ENCODE results near the gene ST3GAL3.
A peak's percentile ranks its signal among the peaks of the same experiment; 100 is the strongest.

ST3GAL3 gene

DNA sequence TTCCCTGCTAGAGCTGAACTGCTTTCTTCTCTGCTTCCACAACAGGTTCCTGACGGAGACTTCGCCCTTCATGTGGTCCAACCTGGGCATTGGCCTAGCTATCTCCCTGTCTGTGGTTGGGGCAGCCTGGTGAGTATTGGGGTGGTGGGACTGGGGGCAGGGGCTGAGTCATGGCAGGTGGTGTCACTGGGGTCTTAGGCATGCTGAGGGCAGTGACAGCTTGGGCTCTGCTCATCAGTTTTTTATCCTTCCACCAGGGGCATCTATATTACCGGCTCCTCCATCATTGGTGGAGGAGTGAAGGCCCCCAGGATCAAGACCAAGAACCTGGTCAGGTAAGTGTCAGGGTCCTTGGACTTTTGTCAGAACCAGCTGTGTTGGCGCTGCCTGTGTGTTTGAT, 268.7 kb downstream of the ST3GAL3 start:
- no peak for DNase-seq (ENCODE audit: low read depth)
- TF ChIP-seq, protein P1, sequence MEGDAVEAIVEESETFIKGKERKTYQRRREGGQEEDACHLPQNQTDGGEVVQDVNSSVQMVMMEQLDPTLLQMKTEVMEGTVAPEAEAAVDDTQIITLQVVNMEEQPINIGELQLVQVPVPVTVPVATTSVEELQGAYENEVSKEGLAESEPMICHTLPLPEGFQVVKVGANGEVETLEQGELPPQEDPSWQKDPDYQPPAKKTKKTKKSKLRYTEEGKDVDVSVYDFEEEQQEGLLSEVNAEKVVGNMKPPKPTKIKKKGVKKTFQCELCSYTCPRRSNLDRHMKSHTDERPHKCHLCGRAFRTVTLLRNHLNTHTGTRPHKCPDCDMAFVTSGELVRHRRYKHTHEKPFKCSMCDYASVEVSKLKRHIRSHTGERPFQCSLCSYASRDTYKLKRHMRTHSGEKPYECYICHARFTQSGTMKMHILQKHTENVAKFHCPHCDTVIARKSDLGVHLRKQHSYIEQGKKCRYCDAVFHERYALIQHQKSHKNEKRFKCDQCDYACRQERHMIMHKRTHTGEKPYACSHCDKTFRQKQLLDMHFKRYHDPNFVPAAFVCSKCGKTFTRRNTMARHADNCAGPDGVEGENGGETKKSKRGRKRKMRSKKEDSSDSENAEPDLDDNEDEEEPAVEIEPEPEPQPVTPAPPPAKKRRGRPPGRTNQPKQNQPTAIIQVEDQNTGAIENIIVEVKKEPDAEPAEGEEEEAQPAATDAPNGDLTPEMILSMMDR (IDR thresholded peaks at IDR 0.05; ENCODE audit: insufficient read depth, low read depth, low read length, missing control alignments): peak; percentile 2
- peak overlapping the region; percentile 88 for H3K4me3 ChIP-seq (ENCODE audit: low read depth, low read length)

DNA sequence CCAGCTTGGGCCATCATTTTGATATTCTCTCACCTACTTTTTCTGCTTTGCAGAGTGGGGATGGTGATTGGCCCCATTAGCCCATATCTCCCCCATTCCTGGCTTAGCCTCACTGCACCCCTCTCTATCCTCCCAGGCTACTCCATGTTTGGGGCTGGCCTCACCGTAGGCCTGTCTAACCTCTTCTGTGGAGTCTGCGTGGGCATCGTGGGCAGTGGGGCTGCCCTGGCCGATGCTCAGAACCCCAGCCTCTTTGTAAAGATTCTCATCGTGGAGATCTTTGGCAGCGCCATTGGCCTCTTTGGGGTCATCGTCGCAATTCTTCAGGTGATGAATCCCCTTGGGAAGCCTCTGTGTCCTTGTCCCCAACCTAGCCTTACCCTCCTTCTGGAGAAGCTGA, 269.6 kb downstream of the ST3GAL3 start:
- DNase-seq (ENCODE audit: low read depth): no peak
- H3K4me3 ChIP-seq (ENCODE audit: low read depth, low read length): no peak overlapping the region
- TF ChIP-seq, protein P1 (IDR thresholded peaks at IDR 0.05; ENCODE audit: insufficient read depth, low read depth, low read length, missing control alignments): no peak

DNA sequence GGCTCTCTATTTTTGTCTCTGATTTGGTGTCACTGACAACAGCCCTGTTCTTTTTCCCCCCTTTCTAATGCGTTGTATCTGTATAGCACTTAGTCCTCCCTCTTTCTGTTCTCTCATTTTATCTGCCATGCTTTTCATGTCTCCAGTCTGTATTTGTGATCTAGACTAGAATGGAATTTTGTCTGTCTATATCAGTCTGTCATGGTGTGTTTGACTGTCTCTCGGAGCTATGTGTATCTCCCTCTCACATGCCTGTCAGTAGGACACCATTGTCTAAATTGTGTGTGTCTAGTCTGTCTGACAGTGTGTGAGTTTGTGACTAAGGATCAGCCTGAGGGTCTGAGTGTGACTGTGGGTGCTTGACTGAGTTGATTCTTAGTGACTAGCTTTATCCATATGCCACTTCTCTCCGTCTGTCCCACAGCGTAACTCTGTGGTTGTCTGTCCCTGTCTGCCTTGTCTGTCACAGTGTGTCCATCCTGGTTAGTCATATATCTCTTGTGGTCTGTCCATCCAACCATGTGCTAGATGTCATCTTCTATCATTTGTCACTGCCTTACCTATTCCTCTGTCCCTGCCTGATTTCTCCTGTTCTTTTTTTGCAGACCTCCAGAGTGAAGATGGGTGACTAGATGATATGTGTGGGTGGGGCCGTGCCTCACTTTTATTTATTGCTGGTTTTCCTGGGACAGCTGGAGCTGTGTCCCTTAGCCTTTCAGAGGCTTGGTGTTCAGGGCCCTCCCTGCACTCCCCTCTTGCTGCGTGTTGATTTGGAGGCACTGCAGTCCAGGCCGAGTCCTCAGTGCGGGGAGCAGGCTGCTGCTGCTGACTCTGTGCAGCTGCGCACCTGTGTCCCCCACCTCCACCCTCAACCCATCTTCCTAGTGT, 270.3 kb downstream of the ST3GAL3 start:
- DNase-seq (ENCODE audit: low read depth): no peak
- TF ChIP-seq, protein P1 (IDR thresholded peaks at IDR 0.05; ENCODE audit: insufficient read depth, low read depth, low read length, missing control alignments): no peak

DNA sequence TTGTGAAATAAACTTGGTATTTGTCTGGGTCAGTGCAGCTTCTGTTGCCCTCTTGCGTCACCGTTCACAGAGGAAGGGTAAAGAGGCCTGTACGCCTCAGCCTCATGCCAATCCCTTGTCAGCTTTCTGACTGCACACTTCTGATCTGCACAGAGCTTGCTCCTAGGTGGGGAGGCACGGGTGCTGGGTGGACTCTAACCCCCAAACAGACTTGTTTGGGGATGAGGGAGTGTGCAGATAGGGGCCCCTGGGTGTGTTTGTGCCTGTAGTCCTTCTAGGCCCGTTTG, 270.9 kb downstream of the ST3GAL3 start:
- H3K4me3 ChIP-seq (ENCODE audit: low read depth, low read length): no peak overlapping the region

More for the DNA sequence above, 270.3 kb downstream of the ST3GAL3 start:
- no peak overlapping the region for H3K4me3 ChIP-seq (ENCODE audit: low read depth, low read length)

DNA sequence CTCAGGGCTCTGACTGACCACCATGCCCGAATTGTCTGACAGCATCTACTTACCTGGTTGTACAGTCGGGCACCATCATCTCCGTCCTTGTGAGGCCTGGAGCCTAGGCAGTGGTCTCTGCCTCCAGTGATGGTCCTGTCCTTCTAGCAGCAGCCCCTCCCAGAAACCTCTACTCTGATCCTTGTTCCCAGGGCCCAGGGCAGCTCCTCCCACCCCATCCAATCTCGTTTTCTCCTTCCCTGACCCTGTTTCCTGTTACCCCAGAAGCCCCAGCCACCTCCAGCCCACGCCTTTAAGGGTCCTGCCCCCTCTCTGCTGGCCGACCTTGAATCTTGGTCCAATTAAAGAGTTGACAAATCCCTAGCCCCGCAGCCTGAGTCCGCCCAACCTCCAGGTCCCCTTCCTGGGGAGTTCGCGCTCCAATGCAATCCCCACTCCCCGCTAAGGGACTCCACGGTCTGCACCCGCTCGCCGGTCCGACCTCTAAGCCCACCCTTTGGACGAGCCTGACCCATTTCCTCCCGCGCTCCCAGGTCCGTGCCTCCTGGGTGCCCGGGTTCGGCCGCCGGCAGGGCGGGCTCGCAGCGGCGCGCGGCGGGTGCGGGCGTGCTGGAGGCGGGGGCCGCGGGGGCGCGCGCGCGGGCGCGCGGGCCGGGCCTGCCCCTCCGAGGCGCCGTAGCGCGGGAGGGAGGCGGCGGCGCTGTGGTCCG, 271.4 kb downstream of the ST3GAL3 start, which contains the start of gene B4GALT2:
Gene B4GALT2, plus strand, starts transcription at position 660 of the 710 bp plus-strand sequence. CDS start 1,951 bp downstream, outside the sequence.
- TF ChIP-seq, protein P1 (IDR thresholded peaks at IDR 0.05; ENCODE audit: insufficient read depth, low read depth, low read length, missing control alignments): no peak
- peak; percentile 57 for DNase-seq (ENCODE audit: low read depth)
- peak within 1 kb of the TSS; percentile 68 for H3K4me3 ChIP-seq (ENCODE audit: low read depth, low read length)

More for the DNA sequence above, 270.9 kb downstream of the ST3GAL3 start:
- DNase-seq (ENCODE audit: low read depth): no peak
- TF ChIP-seq, protein P1 (IDR thresholded peaks at IDR 0.05; ENCODE audit: insufficient read depth, low read depth, low read length, missing control alignments): no peak

DNA sequence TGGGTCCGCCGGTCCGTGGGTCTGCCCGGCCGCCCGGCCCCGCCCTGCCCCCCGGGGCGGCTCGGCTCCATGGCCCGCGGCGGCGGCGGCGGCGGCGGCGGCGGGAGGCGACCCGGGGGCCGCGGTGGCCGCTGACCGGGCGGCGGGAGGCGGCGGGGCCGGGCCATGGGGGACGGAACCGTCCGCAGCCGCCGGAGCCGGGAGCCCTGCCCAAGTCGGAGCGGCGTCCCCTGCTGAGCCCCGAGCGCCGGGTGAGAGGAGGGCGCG, 271.9 kb downstream of the ST3GAL3 start:
- DNase-seq (ENCODE audit: low read depth): no peak
- H3K4me3 ChIP-seq (ENCODE audit: low read depth, low read length): peak overlapping the region; percentile 68
- TF ChIP-seq, protein P1 (IDR thresholded peaks at IDR 0.05; ENCODE audit: insufficient read depth, low read depth, low read length, missing control alignments): no peak
